Keratinocyte (primary cell): Measurements from ENCODE around the gene OGDH.

ENCODE experiments used
- EZH2 ChIP-seq: IDR thresholded peaks from one replicate; pipeline ENCODE4 v1.6.1; 2012; ENCODE audit warnings: inconsistent platforms, mild to moderate bottlenecking, low read length, moderate library complexity
- TF ChIP-seq, protein P1 (sequence below), 3 experiments: IDR thresholded peaks in 1 of 3; conservative IDR thresholded peaks in 1 of 3; optimal IDR thresholded peaks in 1 of 3; 2 replicates in 2 of 3; 3 replicates in 1 of 3; pipeline versions ENCODE3 to v1.5.1; 2011; ENCODE audit warnings: low read length in 3 of 3, mild to moderate bottlenecking in 3 of 3, moderate library complexity in 2 of 3, control low read depth in 1 of 3, inconsistent platforms in 1 of 3; ENCODE audit not compliant: insufficient read depth in 2 of 3; ENCODE audit errors: extremely low read depth in 1 of 3

GRCh38 chr7:44604941-44605340, 1.5 kb upstream of the OGDH start:
- TF ChIP-seq EZH2 = no peak
- TF ChIP-seq, protein P1, sequence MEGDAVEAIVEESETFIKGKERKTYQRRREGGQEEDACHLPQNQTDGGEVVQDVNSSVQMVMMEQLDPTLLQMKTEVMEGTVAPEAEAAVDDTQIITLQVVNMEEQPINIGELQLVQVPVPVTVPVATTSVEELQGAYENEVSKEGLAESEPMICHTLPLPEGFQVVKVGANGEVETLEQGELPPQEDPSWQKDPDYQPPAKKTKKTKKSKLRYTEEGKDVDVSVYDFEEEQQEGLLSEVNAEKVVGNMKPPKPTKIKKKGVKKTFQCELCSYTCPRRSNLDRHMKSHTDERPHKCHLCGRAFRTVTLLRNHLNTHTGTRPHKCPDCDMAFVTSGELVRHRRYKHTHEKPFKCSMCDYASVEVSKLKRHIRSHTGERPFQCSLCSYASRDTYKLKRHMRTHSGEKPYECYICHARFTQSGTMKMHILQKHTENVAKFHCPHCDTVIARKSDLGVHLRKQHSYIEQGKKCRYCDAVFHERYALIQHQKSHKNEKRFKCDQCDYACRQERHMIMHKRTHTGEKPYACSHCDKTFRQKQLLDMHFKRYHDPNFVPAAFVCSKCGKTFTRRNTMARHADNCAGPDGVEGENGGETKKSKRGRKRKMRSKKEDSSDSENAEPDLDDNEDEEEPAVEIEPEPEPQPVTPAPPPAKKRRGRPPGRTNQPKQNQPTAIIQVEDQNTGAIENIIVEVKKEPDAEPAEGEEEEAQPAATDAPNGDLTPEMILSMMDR (optimal IDR thresholded peaks at IDR 0.05 in 1 of 3, IDR thresholded peaks at IDR 0.05 in 1 of 3, conservative IDR thresholded peaks at IDR 0.05 in 1 of 3; ENCODE audit: extremely low read depth in 1 of 3, insufficient read depth in 2 of 3, low read length in 3 of 3) = no peak
